Activated T-helper 17 cell treated with anti-CD3 and anti-CD28 coated beads, Interleukin-2, amount 50 U/mL, for 72 hours (primary cell): ENCODE data around the gene RINL. TPM values are rescaled to one million over a fixed set of nuclear protein-coding genes. Genes with fewer than 3 reads are reported as not detected.
A peak's percentile ranks its signal among the peaks of the same experiment; 100 is the strongest.
"Not testable (repeated sequence)": the region's sequence is repeated elsewhere in the genome, so short reads cannot be mapped to it uniquely, and the experiment has no call there.

ENCODE experiments used
- ATAC-seq: fragments of 150-1000 bp; cut with Tn5 transposase; replicated peaks from 2 replicates; pipeline ENCODE4 v1.10.0; 2021; ENCODE audit warnings: mild to moderate bottlenecking, moderate library complexity
- H3K27ac Mint-ChIP-seq: one replicate; pipeline ENCODE4 v1.8.0; 2022; ENCODE audit warnings: mixed read lengths
- H3K27me3 Mint-ChIP-seq: one replicate; pipeline ENCODE4 v1.8.0; 2022; ENCODE audit warnings: mixed read lengths
- H3K36me3 Mint-ChIP-seq: one replicate; pipeline ENCODE4 v1.8.0; 2022; ENCODE audit warnings: low read depth, mild to moderate bottlenecking, mixed read lengths
- H3K4me1 Mint-ChIP-seq: one replicate; pipeline ENCODE4 v1.8.0; 2022; ENCODE audit warnings: mixed read lengths
- H3K4me3 Mint-ChIP-seq: one replicate; pipeline ENCODE4 v1.8.0; 2022; ENCODE audit warnings: mild to moderate bottlenecking, mixed read lengths
- H3K9me3 Mint-ChIP-seq: one replicate; pipeline ENCODE4 v1.8.0; 2022; ENCODE audit warnings: mixed read lengths
- total RNA-seq, 2 donors: library from RNA; stranded (reverse); gene quantifications; one replicate each; pipeline ENCODE4 v1.2.3, GENCODE V29; 2022

The RINL gene
- total RNA-seq, 2 donors from 2014 or later: 92.3 to 156 TPM

DNA sequence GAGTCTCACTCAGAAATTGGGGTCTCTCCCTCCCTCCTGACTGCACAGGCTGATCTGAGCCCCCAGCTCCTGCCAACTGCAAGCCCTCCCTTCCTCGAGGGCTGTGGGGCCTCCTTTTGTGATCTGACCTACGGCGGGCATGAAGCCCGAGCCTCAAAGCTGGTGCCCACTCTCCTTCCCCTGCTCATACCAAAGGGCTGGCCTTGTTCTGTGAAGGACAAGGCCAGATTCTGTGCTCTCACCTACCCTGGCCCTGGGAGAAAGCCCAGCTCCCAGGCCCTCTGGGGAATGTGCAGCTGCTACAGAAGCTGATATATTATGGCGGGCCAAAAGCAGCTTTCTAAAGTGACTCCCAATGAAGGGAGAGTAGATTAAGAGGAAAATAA lies 37.5 kb downstream of the RINL start:
- ATAC-seq: no peak
- Mint-ChIP-seq H3K27ac (peak overlapping the region; percentile 89), H3K4me3 (peak overlapping the region; percentile 99), H3K9me3 (no peaks in the 10 kb centered on the region), H3K36me3 (peaks cover 100% of the 10 kb centered on the region), H3K4me1 (peaks cover 56% of the 10 kb centered on the region), H3K27me3 (no peaks in the 10 kb centered on the region)

DNA sequence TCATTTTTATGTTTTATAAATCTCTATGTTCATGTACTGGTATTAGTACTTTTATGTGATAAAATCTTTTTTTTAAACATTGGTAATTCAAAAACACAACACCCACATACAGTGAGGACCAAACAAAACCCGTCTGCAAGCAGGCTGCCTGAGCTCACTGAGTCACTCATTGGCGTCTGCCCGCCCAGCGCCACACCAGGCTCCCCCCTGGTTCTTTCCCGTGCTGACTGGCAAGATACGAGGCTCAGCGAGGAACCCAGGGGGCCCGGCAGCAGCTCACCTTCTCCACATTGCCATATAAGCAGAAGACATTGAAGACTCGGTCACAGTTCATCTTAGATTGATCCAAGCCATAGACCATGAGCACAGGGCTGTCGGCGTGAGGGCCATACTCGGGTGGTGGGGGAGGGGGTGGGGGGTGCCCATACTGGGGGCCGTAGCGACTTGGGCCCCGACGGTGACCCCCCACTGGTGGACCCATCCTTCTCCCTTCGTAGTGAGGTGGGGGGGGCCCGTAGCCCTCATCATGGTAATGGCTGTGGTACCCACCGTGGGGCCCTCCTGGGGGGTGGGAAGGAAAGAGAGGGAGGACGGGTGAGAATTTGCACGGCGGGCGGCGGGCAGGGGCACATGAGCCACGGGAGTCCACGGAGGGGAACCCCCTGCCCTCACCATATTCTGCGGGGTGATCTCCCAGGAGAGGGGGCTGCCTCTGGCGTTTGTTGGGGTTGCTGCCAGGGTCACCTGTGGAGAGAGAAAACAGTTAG lies 38.1 kb downstream of the RINL start:
- no peaks in the 10 kb centered on the region for H3K27me3 Mint-ChIP-seq
- H3K4me1 Mint-ChIP-seq: peaks cover 51% of the 10 kb centered on the region
- peaks cover 98% of the 10 kb centered on the region for H3K36me3 Mint-ChIP-seq
- ATAC-seq: no peak
- H3K27ac Mint-ChIP-seq: peak overlapping the region; percentile 89
- peak overlapping the region; percentile 99 for H3K4me3 Mint-ChIP-seq
- no peaks in the 10 kb centered on the region for H3K9me3 Mint-ChIP-seq

DNA sequence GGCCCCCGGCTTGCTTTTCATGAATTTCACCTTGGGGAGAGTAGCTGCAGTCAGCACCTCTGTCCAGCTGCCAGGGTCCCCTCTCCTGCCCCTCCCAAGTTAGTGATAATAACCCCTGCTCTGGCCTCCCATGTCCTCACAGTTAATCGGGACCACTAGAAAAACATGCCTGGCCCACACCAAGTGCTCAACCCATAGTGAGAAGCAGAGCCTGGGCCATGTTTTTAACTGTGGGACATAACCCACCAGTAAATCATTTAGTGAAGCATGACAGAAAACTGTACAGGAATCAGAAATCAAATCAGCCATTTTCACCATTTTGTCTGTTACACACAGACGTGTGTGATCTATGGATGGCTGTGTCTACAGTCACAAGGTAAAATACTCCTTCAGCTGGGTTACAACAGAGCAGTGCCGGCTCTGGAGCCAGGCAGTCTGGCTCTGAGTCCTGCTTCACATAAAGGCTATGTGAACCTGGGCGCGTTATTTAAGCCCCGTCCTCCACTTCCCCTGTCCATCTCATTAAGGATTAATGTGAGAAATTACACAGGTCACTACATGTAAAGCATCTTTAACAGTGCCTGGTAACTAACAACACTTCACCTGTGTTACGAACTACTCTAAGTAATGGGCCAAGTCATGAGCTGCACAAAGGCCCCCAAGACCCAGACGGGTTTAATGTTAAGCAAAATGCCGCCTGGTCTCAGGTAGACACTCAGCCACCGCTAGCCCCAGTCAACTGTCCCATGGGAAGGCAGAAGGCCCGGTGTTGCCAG lies 38.9 kb downstream of the RINL start:
- ATAC-seq: no peak
- Mint-ChIP-seq H3K4me1 (peaks cover 46% of the 10 kb centered on the region), H3K27me3 (no peaks in the 10 kb centered on the region), H3K36me3 (peaks cover 90% of the 10 kb centered on the region), H3K9me3 (no peaks in the 10 kb centered on the region), H3K27ac (peak overlapping the region; percentile 89), H3K4me3 (peak overlapping the region; percentile 73)

DNA sequence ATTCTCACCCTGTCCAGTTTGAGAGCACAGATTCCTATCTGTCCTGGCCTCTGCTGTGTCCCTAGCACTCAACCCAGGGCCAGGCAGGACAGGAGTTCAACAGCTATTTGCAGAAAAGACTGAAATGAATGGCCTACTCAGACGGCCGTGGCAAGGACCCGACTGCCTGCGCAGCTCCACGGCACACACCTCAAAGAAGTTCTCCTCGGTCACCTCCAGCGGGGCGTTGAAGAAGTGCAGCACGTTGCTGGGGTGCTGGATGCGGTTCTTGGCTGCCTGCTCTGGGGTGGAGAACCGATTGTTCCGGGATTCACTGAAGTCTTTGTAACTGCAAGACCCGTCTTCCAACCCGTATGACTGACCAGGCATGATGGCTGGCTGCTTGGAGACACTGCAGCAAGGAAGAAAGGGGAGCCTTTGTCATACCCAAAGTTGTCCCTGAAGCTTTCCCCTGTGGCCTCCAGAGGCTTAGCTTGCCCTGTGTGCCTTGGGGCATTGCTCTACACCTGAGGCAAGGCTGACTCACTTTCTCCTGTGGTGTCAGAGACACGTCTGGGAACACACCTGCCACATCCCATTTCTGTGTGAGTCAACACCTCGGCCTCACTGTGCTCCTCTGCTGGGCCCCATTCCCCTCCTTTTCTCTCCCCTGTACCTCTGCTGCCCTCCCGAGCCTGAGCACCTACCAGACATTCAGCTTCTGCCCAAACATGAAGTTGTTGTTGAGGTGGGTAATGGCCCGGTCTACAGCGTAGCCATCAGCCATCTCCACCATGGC lies 39.7 kb downstream of the RINL start:
- ATAC-seq: peak; percentile 87
- H3K4me1 Mint-ChIP-seq: peaks cover 39% of the 10 kb centered on the region
- peak overlapping the region; percentile 89 for H3K27ac Mint-ChIP-seq
- H3K4me3 Mint-ChIP-seq: peak overlapping the region; percentile 73
- no peaks in the 10 kb centered on the region for H3K27me3 Mint-ChIP-seq
- H3K36me3 Mint-ChIP-seq: peaks cover 82% of the 10 kb centered on the region
- H3K9me3 Mint-ChIP-seq: no peaks in the 10 kb centered on the region

DNA sequence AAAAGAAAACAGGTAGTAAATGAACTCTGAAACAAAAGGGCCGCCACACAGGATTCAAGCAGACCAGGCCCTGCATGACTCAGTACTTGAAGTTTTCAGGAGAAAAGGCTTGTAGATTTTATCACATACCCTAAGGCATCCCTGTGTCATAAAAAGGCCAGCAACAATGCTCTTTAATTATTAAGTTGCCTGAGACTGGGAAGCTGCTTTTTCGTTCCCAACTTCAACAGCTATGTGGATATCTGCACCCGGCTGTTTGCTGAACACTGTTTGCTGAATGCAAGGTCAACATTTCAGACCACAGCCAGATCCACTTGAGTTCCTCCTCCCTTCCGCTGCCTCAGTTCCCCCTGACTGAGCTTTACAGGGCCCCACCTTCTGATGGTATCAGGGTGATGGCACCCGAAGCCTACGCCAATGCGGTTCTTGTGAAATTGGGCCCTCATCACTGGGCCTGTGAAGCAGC lies 40.4 kb downstream of the RINL start:
- Mint-ChIP-seq H3K27me3 (no peaks in the 10 kb centered on the region), H3K9me3 (no peaks in the 10 kb centered on the region), H3K4me3 (no peak overlapping the region), H3K36me3 (peaks cover 75% of the 10 kb centered on the region), H3K27ac (no peak overlapping the region), H3K4me1 (peaks cover 32% of the 10 kb centered on the region)
- ATAC-seq: no peak

DNA sequence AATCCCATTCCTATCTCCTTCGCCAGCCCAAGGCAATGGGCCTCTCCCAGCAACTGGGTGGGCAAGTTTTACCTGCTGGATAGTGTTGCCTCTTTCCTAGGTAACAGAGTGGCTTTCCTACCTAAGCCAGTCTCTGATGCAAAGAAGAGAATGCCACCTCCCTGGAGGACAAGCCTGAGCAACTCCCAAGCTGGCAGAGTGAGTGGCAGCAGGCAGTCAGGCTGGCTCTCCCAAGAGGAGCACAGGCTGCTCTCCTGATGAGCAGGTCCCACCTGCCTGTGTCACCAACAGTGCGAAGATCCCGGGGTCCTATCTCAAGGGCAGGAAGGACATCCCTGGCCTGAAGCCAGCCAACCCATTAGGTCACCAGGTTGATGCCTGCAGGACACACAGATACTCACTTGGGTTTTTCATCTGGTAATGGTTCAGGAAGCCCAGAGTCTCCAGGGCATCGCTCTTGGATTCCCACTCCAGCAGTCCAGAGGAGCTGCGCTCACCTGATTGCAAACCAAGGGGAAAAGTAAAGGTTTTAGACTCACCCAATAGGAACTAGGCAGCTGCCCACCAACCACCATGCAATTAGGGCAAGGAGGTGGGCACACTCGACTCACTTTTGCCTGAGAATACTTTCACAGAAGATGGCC lies 41.0 kb downstream of the RINL start:
- peaks cover 70% of the 10 kb centered on the region for H3K36me3 Mint-ChIP-seq
- H3K4me1 Mint-ChIP-seq: peaks cover 27% of the 10 kb centered on the region
- H3K9me3 Mint-ChIP-seq: no peaks in the 10 kb centered on the region
- H3K4me3 Mint-ChIP-seq: no peak overlapping the region
- ATAC-seq: no peak
- peak overlapping the region; percentile 28 for H3K27ac Mint-ChIP-seq
- H3K27me3 Mint-ChIP-seq: no peaks in the 10 kb centered on the region

DNA sequence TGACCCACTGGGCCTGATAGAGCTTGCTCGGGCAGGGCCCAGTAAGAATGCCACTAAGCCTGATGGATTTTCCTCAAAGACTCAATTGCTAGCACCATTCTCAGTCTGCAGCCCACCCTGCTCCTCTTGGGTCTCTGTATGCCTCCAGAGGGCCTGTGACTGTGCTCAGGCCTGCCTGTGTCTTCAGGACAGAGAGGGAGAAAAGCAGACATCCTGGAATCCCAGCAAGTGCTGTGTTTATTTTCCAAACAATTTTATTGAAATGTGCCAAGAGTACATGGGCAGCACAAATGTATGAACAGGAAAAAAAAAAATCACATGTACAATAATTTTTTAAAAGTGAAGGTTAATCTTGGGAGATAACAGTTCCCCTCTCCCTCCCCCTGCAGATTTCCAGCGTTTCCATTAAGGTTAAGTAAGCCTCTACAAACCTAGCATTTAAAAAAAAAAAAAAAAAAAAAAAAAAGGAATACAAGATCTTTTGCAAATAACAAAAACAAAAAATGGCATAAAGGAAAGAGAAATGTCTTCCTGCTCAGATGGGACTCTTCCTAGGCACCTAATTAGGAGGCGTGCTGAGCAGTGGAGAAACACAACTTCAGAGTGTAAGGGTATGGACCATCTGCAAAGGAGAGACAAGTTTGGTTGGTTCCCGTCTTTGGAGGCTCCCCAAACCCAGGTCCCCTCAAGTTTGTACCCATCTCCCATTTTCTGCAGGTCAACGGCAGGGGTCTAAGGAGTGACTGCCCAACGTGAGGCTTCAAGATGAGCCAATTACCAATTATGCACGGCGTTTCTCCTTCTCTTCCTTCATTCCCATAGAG lies 41.7 kb downstream of the RINL start:
- no peaks in the 10 kb centered on the region for H3K27me3 Mint-ChIP-seq
- H3K9me3 Mint-ChIP-seq: no peaks in the 10 kb centered on the region
- no peak for ATAC-seq
- H3K4me1 Mint-ChIP-seq: peaks cover 26% of the 10 kb centered on the region
- H3K4me3 Mint-ChIP-seq: no peak overlapping the region
- peaks cover 70% of the 10 kb centered on the region for H3K36me3 Mint-ChIP-seq
- no peak overlapping the region for H3K27ac Mint-ChIP-seq

DNA sequence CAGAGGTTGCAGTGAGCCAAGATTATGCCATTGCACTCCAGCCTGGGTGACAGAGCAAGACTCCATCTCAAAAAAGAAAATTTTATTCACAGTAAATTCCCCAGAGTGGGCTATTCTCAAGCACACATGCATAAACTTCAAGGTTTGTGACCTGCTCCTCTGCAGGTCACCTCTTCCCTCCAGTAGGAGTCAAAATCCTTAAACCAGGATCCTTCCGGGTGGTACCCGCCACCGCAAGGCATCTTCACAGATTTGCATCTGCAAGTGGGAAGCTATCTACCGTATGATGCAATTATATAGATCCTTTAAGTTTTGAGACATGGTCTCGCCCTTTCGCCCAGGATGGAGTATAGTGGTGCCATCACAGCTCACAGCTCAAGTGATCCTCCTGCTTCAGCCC lies 43.5 kb downstream of the RINL start:
- Mint-ChIP-seq H3K36me3 (peaks cover 70% of the 10 kb centered on the region), H3K9me3 (no peaks in the 10 kb centered on the region), H3K4me3 (no peak overlapping the region), H3K27ac (no peak overlapping the region), H3K4me1 (peaks cover 21% of the 10 kb centered on the region), H3K27me3 (no peaks in the 10 kb centered on the region)
- no peak for ATAC-seq

DNA sequence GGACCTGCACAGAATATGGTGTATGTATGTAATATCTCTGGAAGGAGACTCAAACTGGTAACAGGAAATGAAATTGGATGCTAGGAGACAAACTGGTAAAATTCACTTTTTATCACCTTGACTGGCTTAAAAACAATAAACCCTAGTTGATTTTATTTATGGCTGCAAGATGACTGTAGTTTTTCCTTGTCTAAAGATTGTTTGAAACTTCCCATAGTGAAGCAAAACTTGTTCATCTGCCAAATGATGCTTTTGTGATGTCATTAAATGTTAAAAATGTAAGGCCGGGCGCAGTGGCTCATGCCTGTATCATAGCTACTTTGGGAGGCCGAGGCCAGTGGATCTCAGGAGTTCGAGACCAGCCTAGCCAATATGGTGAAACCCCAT lies 44.0 kb downstream of the RINL start:
- no peaks in the 10 kb centered on the region for H3K9me3 Mint-ChIP-seq

DNA sequence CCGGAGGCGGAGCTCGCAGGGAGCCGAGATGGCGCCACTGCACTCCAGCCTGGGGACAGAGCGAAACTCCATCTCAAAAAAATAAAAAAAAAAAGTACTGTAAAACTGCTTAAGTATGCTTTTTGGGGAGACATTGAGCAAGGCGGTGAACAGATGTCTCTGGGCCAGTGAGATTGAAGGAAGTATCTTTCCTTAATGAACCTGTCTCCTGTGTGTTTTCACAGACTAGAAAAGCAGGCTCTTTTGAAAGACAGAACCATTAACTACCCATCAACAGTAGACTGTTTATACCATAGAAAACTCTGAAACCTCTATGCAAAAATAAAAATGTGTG lies 45.0 kb downstream of the RINL start:
- H3K27ac Mint-ChIP-seq: no peak overlapping the region
- peaks cover 67% of the 10 kb centered on the region for H3K36me3 Mint-ChIP-seq
- no peak for ATAC-seq
- H3K4me3 Mint-ChIP-seq: no peak overlapping the region
- no peaks in the 10 kb centered on the region for H3K9me3 Mint-ChIP-seq
- peaks cover 12% of the 10 kb centered on the region for H3K4me1 Mint-ChIP-seq
- H3K27me3 Mint-ChIP-seq: no peaks in the 10 kb centered on the region

More for the DNA sequence above, 44.0 kb downstream of the RINL start:
- Mint-ChIP-seq H3K4me3 (no peak overlapping the region), H3K27me3 (no peaks in the 10 kb centered on the region), H3K36me3 (peaks cover 68% of the 10 kb centered on the region), H3K27ac (no peak overlapping the region), H3K4me1 (peaks cover 18% of the 10 kb centered on the region)
- ATAC-seq: no peak

DNA sequence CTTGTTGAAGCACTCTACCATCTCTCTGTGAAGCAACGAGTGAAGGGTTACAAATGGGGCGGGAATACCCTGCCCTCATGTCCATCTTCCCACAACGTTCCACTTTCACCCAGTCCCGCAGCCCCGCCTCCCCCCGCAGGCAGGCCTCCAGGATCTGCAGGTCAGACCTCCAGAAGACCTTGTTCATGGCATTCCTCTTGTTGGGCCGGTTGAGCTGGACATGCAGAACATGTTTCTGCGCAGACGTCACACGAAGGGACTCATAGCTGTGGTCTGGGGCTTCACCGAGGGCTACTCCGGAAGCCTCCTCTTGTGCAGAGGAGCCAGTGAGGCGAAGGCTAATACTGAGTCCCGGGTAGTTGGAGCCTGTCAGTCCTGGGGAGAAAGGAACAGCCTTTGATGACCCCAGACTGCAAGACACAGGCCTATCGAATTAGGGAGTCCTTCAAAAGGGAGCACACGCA lies 46.9 kb downstream of the RINL start:
- Mint-ChIP-seq H3K36me3 (peaks cover 67% of the 10 kb centered on the region), H3K4me3 (peak overlapping the region; percentile 95), H3K27ac (peak overlapping the region; percentile 97), H3K27me3 (no peaks in the 10 kb centered on the region), H3K9me3 (no peaks in the 10 kb centered on the region), H3K4me1 (peaks cover 20% of the 10 kb centered on the region)
- peak; percentile 72 for ATAC-seq

DNA sequence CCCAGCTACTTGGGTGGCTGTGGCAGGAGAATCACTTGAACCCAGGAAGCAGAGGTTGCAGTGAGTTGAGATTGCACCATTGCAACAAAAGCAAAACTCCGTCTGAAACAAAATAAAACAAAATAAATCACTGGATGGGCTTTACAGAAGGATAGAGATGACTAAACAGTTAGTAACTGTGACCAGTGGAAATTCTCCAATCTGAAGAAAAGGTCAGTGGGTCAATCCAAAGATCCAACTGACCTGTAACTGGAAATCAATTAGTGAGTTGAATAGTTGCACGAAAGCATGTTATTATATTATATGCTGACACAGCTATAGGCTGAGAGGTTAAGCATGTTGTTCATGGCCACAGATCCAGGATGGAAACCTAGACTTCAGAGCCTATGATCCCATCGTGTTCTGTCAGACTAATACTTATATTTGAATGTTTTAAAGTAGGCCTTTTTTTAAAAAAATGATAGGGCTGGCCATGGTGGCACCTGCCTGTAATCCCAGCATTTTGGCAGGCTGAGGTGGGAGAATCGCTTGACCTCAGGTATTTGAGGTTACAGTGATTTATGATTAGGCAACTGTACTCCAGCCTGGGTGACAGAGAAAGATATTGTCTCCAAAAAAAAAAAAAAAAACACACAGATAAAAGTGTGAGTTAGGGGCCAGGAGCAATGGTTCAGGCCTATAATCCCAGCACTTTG lies 47.9 kb downstream of the RINL start:
- peaks cover 57% of the 10 kb centered on the region for H3K36me3 Mint-ChIP-seq
- peaks cover 20% of the 10 kb centered on the region for H3K4me1 Mint-ChIP-seq
- ATAC-seq: no peak
- H3K9me3 Mint-ChIP-seq: no peaks in the 10 kb centered on the region
- H3K27ac Mint-ChIP-seq: no peak overlapping the region
- H3K4me3 Mint-ChIP-seq: peak overlapping the region; percentile 95
- no peaks in the 10 kb centered on the region for H3K27me3 Mint-ChIP-seq

DNA sequence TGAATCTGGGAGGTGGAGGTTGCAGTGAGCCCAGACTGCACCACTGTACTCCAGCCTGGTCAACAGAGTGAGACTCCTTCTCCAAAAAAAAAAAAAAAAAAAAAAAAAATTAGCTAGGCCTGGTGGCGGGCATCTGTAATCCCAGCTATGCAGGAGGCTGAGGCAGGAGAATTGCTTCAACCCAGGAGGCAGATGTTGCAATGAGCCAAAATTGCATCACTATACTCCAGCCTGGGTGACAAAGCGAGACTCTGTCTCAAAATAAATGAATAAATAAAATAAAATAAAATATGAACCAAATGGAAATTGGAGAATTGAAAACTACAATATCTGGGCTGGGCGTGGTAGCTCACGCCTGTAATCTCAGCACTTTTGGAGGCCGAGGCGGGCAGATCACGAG lies 48.9 kb downstream of the RINL start:
- Mint-ChIP-seq H3K36me3 (peaks cover 66% of the 10 kb centered on the region), H3K4me1 (peaks cover 20% of the 10 kb centered on the region)
- not testable (repeated sequence) for H3K27me3 Mint-ChIP-seq, H3K4me3 Mint-ChIP-seq, H3K9me3 Mint-ChIP-seq, H3K27ac Mint-ChIP-seq, ATAC-seq
